ENCODE measurements around the gene TRMT1.

The TRMT1 gene

DNA sequence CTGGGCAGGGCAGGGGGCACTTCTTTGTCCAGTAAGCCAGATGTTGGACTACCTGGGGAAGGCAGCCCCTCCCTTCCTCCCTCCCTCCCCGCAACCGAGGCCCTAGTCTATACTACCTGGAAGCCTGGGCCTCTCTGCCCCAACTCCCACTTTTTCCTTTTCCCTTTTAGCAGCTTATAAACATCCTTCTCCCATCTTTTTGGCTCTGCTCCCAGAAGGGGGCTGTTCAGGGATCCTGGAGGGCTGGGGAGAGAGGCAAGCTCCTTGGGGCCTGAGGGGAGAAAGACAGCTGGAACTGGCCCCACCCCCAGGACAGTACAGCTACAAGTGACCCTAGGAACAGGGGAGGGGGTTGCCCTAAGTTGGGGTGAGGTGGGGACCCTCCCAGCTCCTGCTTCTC is 58.8 kb downstream of the TRMT1 start:
- in situ Hi-C loops (cut with HindIII; ENCODE audit: low sequenced_read_pairs) = no loop called here

- in situ Hi-C loops (cut with HindIII; ENCODE audit: low sequenced_read_pairs) = no loop called here
Observed at GRCh38 chr19:13057147-13057572, 59.4 kb downstream of the TRMT1 start.

DNA sequence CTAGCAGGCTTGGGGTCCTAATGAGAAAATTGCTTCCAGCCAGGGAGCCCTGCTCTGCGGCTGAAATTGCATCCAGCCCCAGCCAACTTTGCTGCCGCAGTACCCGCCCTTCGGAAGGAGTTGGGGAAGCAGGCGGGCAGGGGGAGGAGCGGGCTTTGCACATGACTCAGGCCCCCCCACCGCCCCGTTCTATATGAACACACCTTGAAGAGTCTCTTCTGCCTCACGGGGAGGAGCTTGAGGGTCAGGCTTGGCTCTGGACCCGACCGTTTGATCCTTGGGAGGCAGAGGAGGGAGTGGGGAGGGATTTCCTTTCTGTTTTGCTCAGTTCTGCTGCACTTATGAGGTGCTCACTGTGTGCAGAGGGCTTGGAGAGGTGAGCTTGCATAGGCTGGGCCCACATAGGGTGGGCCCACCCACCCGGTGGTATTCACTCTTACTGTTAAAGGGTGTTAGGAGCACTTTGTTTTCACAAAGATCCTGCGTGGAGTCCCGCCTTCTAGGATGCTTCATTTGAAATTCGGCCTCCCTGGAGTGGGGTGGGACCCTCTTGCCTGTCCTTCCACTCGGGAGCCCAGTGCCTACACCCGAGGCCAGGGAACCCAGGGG is 60.4 kb downstream of the TRMT1 start:
- in situ Hi-C loops (cut with HindIII; ENCODE audit: low sequenced_read_pairs) = no loop called here

DNA sequence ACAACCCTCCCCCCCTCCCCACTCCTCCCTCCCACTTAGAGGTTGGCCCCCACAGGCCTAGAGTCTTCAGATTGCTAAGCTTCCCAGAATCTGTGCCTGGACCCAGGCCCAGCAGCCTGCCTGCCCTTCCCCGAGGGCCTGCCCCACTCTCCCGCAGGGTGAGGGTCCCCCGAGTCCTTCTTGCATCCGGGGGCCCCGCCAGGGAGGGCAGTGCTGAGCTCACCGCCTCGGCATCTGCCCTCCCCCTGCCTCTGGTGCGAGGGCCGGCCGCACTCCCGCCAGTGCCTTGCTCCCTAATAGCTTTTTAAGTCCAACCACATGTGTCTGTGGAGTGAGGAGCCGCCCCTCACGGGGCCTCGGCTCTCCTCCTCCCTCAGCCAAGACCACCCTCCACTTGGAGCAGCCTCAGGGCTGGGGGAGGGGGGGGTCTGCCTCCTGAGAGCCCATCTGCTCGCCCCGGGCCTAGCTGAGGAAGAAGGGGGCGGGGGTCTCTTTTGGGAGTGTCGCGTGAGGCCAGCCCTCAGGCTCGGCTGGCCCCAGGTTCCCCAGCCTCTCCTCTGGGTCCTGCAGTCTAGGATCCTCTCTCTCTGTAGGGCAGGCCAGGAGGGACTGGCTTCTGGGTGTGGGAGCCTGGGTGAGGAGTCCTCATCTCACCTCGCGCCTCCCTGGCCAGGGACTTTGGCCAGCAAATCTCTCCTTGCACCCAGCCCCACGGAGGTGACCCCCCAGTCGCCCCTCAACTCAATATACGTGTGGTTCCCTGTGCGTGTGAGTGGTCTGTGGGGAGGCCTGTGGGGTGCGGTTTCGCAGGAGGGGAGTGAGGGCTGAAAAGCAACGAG is 61.1 kb downstream of the TRMT1 start:
- in situ Hi-C loops (cut with HindIII; ENCODE audit: low sequenced_read_pairs) = no loop called here
